ENCODE results near the gene SMC6. TPM values are rescaled to one million over a fixed set of nuclear protein-coding genes. Genes with fewer than 3 reads are reported as not detected.

SMC6 gene
- total RNA-seq, 1 donor from 2014 or later: 36.6 TPM

GRCh38 chr2:17625446-17625845 is 128.2 kb downstream of the SMC6 start:
- intact Hi-C loops (cut with micrococcal nuclease): no loop called here

DNA sequence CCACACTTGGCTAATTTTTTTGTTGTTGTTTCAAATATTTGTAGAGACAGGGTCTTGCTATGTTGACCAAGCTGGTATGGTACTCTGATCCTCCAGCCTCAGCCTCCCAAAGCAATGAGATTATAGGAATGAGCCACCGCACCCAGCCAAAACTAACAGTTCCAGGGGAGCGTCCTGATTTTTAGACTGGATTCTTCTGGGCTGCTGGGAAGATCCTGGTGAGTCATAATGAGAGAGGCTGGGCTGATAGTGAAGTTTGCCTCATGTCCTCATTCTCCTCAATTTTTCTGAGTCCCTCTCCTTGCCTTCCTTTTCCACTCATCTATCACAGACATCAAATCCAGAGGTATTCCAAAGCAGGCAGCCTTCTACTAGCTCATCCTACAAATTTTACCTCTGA is 131.8 kb downstream of the SMC6 start:
- intact Hi-C loops (cut with micrococcal nuclease): no loop called here

DNA sequence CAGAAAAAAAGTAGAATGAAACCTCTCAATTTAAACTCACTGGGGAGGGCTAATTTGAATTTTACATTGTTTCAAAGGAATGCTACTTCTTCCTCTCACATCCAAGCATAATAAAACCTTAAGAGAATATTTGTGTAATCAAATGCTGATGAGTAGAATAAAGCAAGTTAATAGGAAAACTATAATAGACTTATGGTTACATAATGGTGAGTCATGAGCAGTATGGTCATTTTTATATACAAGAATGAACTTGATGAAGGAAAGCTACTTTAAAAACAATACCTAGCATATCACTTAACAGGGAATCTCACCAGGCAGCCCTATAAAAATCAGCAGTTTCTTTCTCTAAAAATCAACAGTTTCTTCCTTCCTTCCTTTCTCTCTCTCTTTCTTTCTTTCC is 132.8 kb downstream of the SMC6 start:
- intact Hi-C loops (cut with micrococcal nuclease): no loop called here

DNA sequence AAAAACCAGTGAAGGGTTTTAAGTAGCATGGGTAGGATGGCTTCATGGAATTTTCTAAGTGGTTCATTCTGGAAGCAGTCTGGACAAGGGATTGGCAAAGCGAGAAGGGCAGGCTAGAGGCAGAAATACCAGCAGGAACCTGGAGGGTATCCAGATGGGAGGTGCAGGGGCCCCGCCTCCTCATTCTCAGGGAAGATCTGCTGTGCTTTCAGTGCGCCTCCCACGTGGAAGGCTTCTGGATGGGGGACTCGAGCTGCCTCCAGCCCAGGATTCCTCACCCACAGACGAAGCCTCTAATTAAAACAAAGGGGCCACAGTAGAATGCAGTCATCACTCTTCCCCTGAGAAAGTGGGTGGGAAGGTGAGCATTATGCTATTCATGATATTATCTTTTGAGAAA is 133.3 kb downstream of the SMC6 start:
- intact Hi-C loops (cut with micrococcal nuclease): no loop called here

DNA sequence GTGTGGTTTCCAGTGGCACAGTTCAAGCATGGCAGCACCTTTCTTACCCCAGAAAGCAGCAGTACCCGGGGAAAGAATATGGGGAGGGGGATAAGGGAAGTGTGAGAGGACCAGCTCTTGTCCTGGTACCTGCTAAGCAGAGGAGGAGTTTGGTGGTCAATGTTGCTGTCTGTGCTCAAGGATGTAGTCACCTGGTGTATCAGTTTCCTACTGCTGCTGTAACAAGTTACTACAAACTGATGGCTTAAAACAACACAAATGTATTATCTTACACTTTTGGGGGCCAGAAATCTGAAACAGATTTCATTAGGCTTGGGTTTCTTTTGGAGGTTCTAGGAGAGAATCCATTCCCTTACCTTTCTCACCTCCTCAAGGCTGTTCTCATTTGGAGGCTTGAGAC is 135.7 kb downstream of the SMC6 start:
- intact Hi-C loops (cut with micrococcal nuclease): no loop called here

DNA sequence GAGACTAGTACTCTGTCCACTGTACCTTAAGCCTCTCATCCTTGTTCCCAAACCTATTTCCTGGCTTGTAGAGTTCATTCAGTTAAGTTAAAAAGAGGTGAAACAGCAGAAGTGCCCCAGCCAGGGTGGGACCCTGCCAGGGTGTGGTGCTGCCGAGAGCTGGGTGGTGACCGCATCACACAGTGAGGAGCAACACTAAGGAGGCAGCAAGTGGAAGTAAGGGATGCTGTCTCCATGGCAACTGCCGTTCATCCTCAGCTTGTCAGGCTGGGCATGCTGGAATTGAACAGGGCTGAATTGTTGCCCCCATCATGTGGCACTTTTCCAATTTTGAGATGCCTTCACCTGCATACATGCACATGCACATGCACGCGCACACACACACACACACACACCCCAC is 136.1 kb downstream of the SMC6 start:
- intact Hi-C loops (cut with micrococcal nuclease): no loop called here

- intact Hi-C loops (cut with micrococcal nuclease): no loop called here
These were observed 137.2 kb downstream of the SMC6 start for GRCh38 chr2:17616405-17616804.

DNA sequence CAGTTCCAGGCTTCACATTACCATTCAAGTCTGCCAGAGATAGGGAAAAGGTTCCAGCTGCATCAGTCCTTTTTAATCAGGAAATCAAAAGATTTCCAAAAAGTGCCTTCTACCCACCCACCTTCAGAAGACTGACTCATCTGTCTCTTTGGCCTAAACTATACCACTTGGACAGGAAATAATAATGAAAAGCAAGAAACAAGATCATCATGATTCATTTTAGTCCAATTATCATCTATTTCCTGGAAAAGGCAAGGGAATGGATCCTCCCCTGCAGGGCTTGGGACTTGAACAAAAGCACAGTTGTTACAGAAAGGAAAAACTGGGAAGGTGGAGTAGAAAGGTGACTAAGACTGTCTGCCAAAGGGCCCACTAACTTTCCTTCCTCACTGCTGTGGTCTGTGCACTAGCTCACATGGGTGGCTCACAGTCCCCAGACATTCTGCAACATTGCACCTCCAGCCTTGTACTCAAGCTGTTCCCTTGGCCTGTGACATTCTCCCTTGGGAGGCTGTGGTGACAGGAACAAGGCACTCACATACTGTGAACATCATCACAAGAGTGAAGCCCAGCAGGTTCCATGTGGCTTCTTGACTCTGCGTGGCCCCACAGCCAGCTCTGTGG is 137.8 kb downstream of the SMC6 start:
- intact Hi-C loops (cut with micrococcal nuclease): no loop called here

DNA sequence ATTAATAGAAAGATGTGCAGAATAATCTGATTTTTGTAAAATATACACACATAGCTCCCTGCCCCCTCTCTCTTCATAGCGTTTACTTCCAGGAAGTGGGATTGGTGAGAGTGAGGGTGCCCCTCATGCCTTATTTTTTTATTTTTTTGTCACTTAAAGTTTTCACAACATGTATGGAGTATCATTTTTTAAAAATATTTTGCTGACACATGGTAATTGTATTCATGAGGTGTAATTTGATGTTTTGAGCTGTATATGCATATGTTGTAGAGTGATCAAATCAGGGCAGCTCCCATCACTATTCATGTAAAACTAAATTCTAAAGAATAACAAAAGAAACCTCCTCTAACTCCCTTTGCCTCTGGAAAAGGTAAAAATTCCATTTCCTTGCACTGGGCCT is 138.5 kb downstream of the SMC6 start:
- intact Hi-C loops (cut with micrococcal nuclease): no loop called here

- intact Hi-C loops (cut with micrococcal nuclease): no loop called here
These were observed 139.3 kb downstream of the SMC6 start for GRCh38 chr2:17614174-17614930.

Other genes starting within 250 kb of the SMC6 start
- gene RAD51AP2, start 235.4 kb downstream of the SMC6 start, total RNA-seq: not detected in 2 replicates
- gene VSNL1, start 213.1 kb downstream of the SMC6 start, total RNA-seq: not detected in 2 replicates
- gene GEN1, start 328 bp upstream of the SMC6 start, total RNA-seq: 25.0 and 31.1 TPM in 2 replicates
- not detected in 2 replicates for gene MSGN1, start 62.6 kb upstream of the SMC6 start, total RNA-seq
- gene KCNS3, start 124.9 kb upstream of the SMC6 start, total RNA-seq: not detected in 2 replicates

Measured in T-helper 1 cell treated with Interleukin-12 subunit alpha and Interleukin-12 subunit beta and Interleukin-4 antibody, amounts not matched to agents 30 ng/mL and 1 ng/mL, for 36 hours (primary cell).